ENCODE data around the gene CLECL1. TPM values are rescaled to one million over a fixed set of nuclear protein-coding genes. Genes with fewer than 3 reads are reported as not detected.

The CLECL1 gene
- total and polyA plus RNA-seq, 2 of the 8 experiments (the other 6 are each of a cell fraction or from before 2014, with no cell fraction given): not detected

DNA sequence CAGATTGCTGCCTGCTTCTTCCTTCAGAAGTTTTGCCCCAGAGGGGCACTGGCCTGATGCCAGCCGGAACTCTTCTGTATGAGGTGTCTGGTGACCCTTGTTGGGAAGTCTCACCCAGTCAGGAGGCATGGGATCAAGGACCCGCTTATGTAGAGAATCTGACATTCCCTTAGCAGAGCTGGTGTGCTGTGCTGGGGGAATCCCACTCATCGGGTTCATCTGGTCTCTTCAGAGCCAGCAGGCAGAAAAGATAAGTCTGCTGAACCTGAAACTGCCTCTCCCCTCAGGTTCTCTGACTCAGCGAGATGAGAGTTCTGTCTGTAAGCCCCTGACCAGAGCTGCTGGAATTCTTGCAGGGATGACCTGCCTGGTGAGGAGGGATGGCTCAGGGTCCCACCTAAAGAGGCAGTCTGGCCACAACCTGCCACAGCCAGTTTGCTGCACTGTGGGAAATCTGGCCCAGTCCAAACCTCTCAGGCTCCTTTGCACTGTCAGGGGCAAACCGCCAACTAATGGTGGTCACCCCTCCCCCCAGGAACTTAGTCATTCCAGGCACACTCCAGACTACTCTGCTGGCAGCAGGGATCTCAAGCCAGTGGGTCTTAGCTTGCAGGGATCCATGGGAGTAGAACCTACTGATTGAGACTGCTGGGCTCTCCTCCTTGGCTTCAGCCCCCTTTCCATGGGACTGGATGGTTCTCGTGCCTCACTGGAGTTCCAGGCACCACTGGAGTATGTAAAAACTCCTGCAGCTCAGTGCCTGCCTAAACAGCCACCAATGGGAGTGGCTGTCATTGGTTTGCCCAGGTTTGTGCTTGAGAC, 59.3 kb downstream of the CLECL1 start (continued):
- TF ChIP-seq BRCA1 (IDR thresholded peaks at IDR 0.05; ENCODE audit: low read depth, low read length) (no peak), EZH2 (IDR thresholded peaks at IDR 0.05; ENCODE audit: low read depth, low read length, severe bottlenecking) (no peak), BCL11A (IDR thresholded peaks at IDR 0.05; ENCODE audit: low read depth in 2 of 2, low read length in 2 of 2) (no peak), TAF1 (IDR thresholded peaks at IDR 0.05; ENCODE audit: low read depth, low read length) (no peak)

Other genes with a start within 250 kb of the CLECL1 start
- gene KLRB1, start 125.2 kb downstream of the CLECL1 start, total RNA-seq (2021; fragmentation: NEBNext Ultra II Directional; extraction: Animal tissue kit (Norgen Biotek cat#: 25700)): not detected in 2 replicates
- not detected in 2 replicates for gene KLRB1, start 125.2 kb downstream of the CLECL1 start, polyA plus RNA-seq (2011; rRNA removed)
- gene CLEC2D, start 63.4 kb downstream of the CLECL1 start, total RNA-seq (2021; fragmentation: NEBNext Ultra II Directional; extraction: Animal tissue kit (Norgen Biotek cat#: 25700)): 5.2 and 6.2 TPM in 2 replicates
- gene CLEC2D, start 63.4 kb downstream of the CLECL1 start, polyA plus RNA-seq (2011; rRNA removed): 2.7 and 4.2 TPM in 2 replicates
- gene CD69, start 27.8 kb upstream of the CLECL1 start, total RNA-seq (2021; fragmentation: NEBNext Ultra II Directional; extraction: Animal tissue kit (Norgen Biotek cat#: 25700)): not detected in 2 replicates
- not detected in 2 replicates for gene CD69, start 27.8 kb upstream of the CLECL1 start, polyA plus RNA-seq (2011; rRNA removed)
- gene KLRF1, start 94.4 kb upstream of the CLECL1 start, total RNA-seq (2021; fragmentation: NEBNext Ultra II Directional; extraction: Animal tissue kit (Norgen Biotek cat#: 25700)): not detected in 2 replicates
- not detected in 2 replicates for gene KLRF1, start 94.4 kb upstream of the CLECL1 start, polyA plus RNA-seq (2011; rRNA removed)
- not detected in 2 replicates for gene CLEC2B, start 136.3 kb upstream of the CLECL1 start, total RNA-seq (2021; fragmentation: NEBNext Ultra II Directional; extraction: Animal tissue kit (Norgen Biotek cat#: 25700))
- gene CLEC2B, start 136.3 kb upstream of the CLECL1 start, polyA plus RNA-seq (2011; rRNA removed): not detected in 2 replicates
- gene KLRF2, start 148.4 kb upstream of the CLECL1 start, total RNA-seq (2021; fragmentation: NEBNext Ultra II Directional; extraction: Animal tissue kit (Norgen Biotek cat#: 25700)): not detected in 2 replicates
- not detected in 2 replicates for gene KLRF2, start 148.4 kb upstream of the CLECL1 start, polyA plus RNA-seq (2011; rRNA removed)
- gene CLEC2A, start 199.3 kb upstream of the CLECL1 start, total RNA-seq (2021; fragmentation: NEBNext Ultra II Directional; extraction: Animal tissue kit (Norgen Biotek cat#: 25700)): 2.8 and 3.7 TPM in 2 replicates
- 0.24 and 0.63 TPM in 2 replicates for gene CLEC2A, start 199.3 kb upstream of the CLECL1 start, polyA plus RNA-seq (2011; rRNA removed)
- not detected in 2 replicates for gene CLEC12A, start 238.3 kb upstream of the CLECL1 start, total RNA-seq (2021; fragmentation: NEBNext Ultra II Directional; extraction: Animal tissue kit (Norgen Biotek cat#: 25700))
- not detected in 2 replicates for gene CLEC12A, start 238.3 kb upstream of the CLECL1 start, polyA plus RNA-seq (2011; rRNA removed)